GM21447 (cell line): Measurements from ENCODE around the gene SIRT4.

Experiments
- ATAC-seq: cut with Tn5 transposase; IDR thresholded peaks from one replicate; pipeline ENCODE4 v1.9.1; 2021; ENCODE audit not compliant: unreplicated experiment

The SIRT4 gene

DNA sequence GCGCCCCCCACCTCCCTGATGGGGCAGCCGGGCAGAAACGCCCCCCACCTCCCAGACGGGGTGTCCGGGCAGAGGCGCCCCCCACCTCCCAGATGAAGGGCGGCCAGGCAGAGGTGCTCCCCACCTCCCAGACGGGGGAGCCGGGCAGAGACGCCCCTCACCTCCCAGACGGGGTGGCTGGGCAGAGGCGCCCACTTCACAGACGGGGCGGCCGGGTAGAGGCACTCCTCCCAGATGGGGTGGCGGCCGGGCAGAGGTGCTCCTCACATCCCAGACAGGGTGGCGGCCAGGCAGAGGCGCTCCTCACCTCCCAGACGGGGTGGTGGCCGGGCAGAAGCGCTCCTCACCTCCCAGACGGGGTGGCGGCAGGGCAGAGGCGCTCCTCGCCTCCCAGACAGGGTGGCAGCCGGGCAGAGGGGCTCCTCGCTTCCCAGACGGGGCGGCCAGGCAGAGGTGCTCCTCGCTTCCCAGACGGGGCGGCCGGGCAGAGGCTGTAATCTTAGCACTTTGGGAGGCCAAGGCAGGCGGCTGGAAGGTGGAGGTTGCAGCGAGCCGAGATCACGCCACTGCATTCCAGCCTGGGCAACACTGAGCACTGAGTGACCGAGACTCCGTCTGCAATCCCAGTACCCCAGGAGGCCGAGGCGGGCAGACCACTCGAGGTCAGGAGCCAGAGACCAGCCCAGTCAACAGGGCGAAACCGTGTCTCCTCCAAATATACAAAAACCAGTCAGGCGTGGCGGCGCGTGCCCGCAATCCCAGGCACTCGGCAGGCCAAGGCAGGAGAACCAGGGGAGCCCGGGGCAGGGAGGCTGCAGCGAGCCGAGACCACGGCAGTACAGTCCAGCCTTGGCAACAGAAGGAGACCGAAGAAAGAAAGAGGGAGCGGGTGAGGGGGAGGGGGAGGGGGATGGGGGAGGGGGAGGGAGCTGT, 23.7 kb upstream of the SIRT4 start:
- ATAC-seq = no peak

DNA sequence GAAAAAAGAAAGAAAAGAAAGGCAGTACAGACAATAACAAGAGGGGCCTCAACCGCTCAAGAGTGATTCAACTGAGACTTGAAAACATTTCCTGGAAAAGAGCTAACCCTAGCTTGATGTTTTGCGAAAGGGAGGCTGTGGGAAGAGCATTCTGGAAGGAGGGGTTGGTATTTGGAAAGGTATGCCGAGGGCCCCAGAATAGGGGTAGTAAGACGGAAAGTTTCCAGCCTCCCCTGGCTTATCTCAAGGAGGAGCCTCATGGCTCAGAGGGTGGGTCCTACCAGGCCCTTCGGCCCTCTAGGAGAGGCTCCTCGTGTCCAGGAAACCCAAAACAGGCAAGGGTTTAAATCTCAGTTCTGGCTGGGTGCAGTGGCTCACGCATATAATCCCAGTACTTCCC, 18.8 kb upstream of the SIRT4 start:
- ATAC-seq = no peak

DNA sequence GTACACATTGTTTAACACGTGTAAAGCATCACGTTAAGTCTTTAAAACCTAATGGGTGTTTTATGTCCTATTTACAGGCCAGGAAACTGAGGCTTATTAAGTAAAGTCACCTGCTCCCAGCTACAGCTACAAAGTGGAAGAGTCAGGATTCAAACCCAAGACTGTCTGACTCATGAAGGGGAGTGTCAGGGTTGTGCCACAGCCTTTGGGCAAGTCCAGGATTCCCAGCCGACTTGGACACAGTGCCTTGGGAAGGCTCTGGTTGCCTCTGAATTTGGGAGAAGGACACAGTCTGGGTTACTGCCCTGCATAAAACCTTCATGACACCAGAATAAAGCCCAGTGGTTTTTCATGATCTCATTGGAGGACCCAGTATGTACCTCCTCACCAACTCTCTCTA, 17.7 kb upstream of the SIRT4 start:
- ATAC-seq = no peak

DNA sequence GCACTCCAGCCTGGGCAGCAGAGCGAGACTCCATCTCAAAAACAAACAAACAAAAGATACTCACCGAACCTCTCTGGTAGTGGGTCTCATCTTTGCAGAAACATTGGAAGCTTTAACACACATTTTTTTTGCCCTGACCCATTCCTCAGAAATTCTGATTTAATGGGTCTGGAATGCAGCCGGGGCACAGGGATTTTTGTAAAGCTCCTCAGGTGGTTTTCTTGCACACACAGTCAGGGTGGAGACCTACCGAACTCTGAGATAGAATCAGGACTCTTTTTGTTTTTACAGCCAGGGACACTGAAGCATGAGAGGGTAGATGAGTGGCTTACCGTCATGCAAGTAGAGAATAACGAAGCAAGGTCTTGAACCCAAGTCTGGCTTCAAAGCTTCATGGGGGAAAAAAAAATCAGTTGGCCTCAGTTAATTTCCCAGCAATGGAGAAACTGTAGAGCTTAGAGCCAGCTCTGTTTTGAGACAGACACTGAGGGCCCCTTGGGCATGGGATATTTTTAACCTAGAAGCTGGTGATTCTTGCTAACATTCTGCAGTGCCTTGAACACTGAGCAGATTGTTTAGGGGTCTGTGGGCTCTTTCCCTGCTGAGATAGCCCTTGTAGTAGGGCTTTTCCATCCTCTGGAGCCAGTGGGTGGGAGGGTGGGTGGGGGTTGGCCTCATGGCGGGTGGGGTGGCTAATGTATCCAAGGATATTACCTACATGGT, 15.2 kb upstream of the SIRT4 start:
- no peak for ATAC-seq

DNA sequence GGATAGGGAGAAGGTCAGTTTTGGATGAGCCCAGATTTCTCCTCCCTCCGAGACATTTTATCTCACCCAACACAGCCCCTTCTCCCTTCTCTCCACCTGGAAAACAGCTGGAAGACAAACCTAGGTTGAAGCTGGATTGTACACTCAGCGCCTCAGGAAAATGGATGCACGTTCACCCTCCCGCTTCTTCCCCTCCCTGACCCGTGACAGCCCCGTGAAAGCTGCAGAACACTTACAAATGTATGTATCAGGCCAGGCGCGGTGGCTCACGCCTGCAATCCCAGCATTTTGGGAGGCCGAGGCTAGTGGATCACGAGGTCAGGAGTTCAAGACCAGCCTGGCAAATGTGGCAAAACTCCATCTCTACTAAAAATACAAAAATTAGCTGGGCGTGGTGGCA, 14.6 kb upstream of the SIRT4 start:
- no peak for ATAC-seq

DNA sequence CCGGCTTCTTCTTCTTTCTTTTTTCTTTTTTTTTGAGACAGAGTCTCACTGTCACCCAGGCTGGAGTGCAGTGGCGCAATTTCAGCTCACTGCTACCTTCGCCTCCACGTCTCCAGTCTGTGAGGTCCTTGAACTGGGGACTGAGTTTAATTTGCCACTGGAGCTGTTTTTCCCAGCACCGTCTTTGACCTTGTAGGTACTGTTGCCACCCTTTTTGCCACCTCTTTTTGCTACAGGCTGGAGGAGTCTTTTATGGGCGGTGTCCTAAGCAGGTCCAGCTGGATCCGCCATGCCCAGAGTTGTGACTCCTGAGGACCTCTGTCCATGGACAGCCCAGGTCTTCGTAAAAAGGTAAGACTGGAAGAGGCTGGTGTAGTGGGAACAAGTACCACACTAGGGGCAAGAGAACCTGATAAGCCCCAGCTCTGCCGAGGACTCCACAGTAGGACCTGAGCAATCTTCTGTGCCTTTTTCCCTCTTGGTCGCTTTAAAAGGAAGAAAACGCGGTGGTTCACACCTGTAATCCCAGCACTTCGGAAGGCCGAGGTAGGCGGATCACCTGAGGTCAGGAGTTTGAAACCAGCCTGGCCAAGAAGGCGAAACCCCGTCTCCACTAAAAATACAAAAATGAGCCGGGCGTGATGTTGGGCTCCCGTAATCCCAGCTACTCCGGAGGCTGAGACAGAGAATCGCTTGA, 11.4 kb upstream of the SIRT4 start:
- ATAC-seq = no peak

DNA sequence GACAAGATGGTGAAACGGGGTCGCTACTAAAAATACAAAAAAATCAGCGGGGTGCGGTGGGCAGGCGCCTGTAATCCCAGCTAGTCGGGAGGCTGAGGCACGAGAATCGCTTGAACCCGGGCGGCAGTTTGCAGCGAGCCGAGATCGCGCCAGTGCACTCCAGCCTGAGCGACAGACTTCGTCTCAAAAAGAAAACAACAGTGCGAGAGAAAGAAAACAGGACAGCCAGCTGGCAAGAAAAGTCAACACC, 9.8 kb upstream of the SIRT4 start:
- ATAC-seq = peak; percentile 3

DNA sequence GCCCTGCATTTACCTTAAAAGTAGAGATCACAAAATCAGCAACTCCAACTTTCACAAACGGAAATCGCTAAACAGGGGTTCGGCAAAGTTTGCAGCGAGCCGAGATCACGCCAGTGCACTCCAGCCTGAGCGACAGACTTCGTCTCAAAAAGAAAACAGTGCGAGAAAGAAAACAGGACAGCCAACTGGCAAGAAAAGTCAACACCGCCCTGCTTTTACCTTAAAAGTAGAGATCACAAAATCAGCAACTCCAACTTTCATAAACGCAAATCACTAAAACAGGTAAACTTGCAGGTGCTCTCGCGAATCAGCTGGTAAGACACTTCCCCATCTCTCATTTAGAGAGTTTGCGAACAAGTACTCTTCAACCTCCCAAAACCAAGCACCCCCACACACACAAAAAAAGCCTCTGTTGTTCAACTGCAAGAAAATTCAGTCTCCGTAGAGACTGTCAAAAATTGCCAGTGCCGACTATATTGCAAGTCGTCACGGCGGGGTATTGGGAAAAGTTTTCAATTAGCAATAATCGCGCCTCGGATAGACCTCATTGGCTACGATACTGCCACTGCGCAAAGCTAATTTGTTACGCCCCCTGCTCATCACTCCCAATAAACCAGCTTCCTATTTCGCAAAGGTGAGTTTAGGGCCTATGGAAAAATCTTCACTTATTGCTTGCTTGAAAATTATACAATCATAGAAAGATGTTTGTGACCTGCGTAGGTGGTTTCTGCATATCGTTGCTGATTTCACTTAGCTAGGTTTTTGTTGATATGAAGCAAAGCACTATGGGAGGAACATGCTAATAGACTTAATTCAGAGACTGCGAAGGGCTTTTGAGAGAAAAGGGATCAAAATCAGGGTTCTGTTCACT, 9.2 kb upstream of the SIRT4 start, which contains the start of gene RNU4-1:
Gene RNU4-1, minus strand, starts transcription at position 577 of the 871 bp plus-strand sequence.
- peak; percentile 49 for ATAC-seq

DNA sequence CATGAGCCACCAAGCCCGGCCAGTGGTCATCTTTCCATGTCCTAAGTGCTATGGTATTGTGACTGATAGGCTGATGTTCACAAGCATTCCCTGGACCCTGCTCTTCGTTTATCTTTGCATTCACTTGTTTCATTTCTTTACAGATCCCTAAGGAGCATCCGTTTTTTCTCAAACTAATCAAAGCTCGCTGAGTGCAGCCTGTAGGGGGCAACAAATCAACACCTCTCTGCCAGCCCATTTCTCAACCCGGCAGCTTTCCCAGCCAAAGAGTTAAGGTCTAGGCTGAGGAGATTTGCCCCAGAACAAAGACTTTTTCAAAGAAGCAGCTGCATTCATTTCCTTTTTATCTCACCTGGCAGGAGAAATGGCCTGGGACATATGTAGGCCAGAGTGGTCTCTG, 12.1 kb downstream of the SIRT4 start:
- no peak for ATAC-seq

DNA sequence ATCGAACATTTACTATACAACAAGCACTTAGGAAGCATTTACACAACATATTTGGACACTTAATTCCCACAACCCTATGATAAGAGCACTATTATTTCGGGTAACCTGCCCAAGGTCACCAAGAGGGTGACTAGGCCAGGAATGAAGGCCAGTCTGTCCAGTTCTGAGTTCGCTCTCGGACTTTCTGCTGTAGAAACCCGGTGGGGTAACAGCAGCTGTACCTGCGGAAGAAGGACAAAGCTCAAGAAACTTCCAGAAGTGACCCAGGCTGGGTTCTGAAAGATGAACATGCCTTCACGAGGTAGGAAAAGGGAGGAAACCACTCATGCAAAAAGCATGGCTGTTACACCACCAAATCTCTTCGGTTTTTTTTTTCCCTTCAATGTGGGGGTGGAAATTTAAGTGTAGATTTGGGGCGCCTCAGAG, 14.7 kb downstream of the SIRT4 start:
- no peak for ATAC-seq

DNA sequence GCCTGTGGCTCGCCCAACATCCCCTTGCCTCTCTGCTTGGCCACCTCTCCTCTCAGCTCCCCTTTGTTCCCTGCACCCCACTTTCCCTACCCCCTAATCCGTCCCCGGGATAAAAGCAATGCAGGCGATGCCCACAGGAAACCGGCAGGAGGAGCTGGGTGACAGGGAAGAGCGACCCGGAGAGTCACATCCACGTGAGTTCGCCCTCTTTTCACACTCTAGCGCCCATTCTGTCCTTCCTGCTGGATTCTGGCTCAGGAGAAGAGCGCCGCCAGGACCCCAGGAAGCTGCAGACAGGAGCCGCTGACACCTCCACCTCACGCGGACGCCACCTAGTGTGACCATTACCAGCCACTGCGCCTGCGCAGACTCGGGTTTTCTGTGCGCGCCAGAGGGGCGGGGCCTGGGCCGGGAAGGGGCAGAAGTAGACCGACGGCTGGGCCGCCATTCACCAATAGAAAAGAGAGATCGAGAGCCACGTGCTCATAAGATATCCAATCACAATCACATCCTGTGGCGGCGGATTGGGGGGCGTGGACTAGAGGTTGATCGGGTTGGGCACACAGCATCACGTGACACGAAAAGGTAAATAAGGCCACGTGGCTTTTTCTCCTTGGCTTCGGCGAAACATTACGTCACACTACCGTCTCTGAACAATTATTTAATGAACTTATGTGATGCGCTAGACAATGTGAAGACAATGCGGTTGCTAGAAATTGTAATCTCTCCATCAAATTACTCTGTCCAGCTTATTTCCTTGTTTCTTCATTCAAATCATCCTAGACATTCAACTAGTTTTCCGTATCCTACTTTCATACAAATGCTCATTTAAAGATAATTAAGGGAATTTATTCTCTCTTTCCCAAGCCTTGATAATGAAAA, 15.3 kb downstream of the SIRT4 start:
- ATAC-seq = peak; percentile 99

DNA sequence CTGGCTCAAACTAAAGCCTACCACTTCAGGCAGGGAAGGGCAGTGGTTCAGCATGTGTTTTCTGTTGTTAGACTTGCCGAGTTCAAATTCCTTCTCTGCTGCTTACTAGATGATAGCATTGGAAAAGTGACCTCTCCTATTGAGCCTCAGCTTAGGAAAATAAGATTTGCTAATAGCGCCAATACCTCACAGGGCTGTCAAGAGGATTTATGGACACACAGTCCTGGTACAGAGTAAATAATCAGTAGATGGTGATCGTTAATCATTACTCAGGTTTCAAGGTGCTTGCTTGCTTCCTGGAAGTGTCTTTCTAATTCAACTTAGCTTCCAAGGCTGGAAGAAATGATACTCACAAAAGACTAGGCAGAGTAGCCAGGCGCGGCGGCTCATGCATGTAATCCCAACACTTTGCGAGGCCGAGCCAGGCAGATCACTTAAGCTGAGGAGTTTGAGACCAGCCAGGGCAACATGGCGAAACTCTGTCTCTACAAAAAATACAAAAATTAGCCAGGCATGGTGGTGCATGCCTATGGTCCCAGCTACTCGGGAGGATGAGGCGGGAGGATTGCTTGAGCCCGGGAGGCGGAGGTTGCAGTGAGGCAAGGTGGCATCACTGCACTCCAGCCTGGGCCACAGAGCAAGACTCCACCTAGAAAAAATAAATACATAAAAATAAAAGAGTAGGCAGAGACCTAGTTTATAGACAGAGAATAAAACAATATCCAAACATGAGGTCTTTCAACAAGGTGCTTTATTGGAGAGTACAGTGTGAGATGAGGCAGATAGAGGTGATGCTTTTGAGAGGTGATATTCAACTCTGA, 19.5 kb downstream of the SIRT4 start:
- ATAC-seq = no peak

DNA sequence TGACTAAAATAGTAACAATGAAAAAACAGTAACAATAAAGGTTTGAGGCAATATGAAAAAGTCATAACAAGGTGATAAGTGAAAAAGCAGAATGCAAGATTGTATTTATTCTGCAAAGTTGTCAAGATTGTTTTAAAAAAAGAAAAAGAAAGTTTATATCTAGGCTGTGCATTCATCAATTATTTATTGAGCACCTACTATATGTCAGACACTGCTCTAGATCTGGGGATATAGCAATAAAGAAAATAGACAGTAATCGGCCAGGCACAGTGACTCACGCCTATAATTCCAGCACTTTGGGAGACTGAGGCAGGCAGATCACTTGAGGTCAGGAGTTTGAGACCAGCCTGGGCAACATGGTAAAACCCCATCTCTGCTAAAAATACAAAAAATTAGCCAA, 21.7 kb downstream of the SIRT4 start:
- no peak for ATAC-seq

DNA sequence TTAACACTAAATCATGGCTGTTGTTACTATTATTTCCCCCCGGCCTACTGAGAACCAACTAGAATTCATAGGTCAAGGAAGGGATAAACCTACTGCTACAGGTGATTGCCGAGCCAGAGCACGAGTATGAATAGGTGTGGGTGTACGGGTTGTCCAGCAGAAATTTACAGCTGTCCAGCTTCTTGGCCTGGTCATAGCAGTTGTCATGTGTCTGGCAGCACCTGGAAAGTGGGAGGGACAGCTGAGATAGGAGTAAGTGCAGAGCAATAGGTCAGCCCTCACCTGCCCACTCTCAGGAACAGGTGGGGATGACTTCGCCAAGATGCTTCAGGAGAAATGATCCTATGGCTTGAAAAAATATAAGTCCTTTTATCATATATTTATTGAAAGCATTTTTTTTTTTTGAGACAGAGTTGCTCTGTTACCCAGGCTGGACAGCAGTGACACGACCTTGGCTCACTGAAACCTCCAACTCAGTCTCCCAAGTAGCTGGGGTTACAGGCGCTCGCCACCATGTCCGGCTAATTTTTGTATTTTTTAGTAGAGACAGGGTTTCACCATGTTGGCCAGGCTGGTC, 22.8 kb downstream of the SIRT4 start:
- ATAC-seq = no peak

DNA sequence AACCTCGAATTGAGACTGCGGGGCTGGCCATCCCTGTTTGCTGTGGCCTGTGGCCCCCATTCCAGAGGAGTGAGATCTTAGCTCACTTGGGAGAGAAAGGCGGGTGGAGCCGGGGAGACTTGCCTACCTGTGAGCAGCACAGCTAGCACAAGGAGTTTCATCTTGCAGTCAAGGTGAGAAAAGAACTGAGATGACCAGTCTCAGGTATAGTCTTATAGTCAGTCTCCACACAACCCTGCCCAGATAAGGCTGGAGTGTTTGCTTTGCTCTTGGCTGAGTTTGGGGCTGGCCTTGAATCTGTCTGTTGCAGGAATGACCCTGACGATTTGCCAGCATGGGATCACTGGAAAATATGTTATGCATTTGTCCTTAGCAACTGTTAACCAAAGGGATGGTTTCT, 25.5 kb downstream of the SIRT4 start, which contains the start of gene PLA2G1B:
Gene PLA2G1B, minus strand, starts transcription at position 187 of the 400 bp plus-strand sequence. Its CDS starts 26 bp downstream, at position 161.
- no peak for ATAC-seq

DNA sequence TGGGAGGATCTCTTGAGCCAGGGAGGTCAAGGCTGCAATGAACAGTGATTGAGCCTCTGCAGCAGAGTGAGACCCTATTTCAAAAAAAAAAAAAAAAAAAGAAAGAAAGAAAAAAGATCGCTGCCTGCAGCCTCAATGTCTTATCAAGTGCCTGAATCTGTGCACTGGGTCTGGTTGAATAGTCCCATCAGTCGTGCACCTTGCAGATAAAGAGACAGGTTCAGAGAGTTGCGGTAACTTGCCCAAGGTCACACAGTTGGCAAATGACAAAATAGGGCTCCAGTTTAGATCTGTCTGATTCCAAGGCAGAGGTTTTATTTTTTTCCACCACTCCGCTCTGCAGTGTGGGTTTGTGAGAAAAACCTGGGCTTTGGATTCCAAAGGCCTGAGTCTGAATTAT, 26.1 kb downstream of the SIRT4 start:
- ATAC-seq = no peak

DNA sequence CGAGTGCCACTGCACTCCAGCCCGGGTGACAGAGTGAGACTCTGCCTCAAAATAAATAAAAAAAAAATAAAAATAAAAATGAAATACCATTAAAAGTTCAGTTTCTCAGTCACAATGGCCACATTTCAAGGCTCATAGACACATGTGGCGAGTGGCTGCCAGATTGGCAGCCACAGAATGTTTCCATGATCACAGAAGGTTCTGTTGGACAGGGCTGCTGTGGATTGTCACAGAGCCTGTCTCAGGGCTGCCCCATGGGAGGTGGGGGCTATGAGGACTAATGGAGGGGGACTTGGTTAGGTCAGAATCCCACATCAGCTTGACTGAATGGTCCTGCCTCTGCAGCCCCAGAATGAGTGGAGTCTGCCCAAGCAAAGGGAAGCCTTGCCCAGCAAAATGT, 29.3 kb downstream of the SIRT4 start:
- ATAC-seq = no peak

DNA sequence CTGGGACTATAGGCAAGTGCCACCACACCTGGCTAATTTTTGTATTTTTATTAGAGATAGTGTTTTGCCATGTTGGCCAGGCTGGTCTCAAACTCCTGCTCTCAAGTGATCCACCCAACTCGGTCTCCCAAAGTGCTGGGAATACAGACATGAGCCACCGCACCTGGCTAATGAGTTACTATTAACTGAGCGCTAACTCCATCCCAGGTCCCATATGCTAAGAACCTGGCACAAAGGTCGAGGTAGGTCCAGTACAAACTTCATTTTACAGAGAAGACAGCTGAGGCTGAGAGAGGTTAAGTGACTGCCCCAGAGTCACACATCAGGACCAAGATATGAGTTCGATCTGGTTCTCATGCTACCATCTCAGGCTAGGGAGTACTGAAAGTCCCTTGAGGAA, 29.9 kb downstream of the SIRT4 start:
- no peak for ATAC-seq

DNA sequence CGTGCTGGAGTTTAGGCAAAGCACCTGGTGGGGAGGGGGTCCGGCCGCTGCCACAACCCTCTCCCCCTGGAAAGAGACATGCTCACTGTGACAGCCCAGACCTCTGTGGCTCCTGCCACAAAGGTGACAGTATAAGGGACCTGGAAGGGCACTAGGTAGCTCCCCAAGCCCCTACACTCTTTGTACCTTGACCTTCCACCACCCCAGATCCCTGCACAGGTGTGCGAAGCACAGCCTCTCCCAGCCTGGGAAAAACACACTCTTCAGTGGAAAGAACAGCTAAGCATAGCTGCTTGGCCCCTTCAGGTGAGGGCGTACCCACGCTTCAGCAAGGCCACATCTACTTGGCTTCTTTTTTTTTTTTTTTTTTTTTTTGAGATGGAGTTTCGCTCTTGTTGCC, 30.4 kb downstream of the SIRT4 start:
- ATAC-seq = no peak
